ENCODE results near the gene TAB3.

TAB3 gene

DNA sequence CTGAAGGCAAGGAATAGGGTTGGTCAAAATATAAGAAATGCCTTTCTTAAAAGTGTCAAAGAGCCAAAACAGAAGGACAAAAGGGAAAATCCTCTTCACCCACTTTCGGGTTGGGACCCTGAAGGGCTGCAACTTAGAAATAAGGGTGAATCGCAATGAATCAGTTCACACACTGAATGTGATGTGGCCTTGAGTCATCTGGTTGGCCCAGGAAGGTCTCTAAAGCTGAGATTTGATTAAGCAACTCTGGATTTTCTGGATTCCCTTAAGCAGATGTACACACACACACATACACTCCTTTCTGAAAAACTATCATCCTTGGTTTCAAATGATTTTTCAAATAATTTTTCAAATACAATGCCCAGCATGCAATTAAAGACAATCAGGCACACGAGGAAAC, 13.1 kb downstream of the TAB3 start:
- Histone ChIP-seq H3K4me1 (ENCODE audit: control extremely low read depth in 1 of 4, control insufficient read depth in 4 of 4, insufficient read depth in 4 of 4, low read length in 3 of 4) (no peaks in the 10 kb centered on the region), H3K9me3 (ENCODE audit: control extremely low read depth in 1 of 5, control insufficient read depth in 4 of 5, insufficient read depth in 2 of 5, low read depth in 1 of 5, low read length in 4 of 5) (no peaks in the 10 kb centered on the region), H3K27me3 (replicated peaks in 2 of 5; ENCODE audit: control insufficient read depth in 4 of 5, insufficient read depth in 5 of 5, low read length in 4 of 5) (peaks cover 0 to 2% (median 0%) of the 10 kb centered on the region in 5 experiments), H3K36me3 (ENCODE audit: control insufficient read depth in 4 of 4, insufficient read depth in 4 of 4, low read length in 3 of 4) (no peaks in the 10 kb centered on the region), H3K4me3 (ENCODE audit: control insufficient read depth in 1 of 7, extremely low read depth in 1 of 7, insufficient read depth in 4 of 7, low read depth in 2 of 7, low read length in 6 of 7) (no peak overlapping the region), H3K27ac (ENCODE audit: insufficient read depth in 1 of 2, low read depth in 1 of 2, low read length in 2 of 2, poor library complexity in 1 of 2, severe bottlenecking in 2 of 2) (no peak overlapping the region)
- DNase-seq: no peak
- CTCF ChIA-PET: interaction anchor here (1.4 kb wide), 1 partner anchor 12 kb away, joined by 4 read pairs; no protein-coding TSS in a partner anchor
- POLR2A ChIA-PET: no interaction called here
- WGBS (ENCODE audit: insufficient coverage): 81% methylated on average over 2 of the region's 3 CpGs

DNA sequence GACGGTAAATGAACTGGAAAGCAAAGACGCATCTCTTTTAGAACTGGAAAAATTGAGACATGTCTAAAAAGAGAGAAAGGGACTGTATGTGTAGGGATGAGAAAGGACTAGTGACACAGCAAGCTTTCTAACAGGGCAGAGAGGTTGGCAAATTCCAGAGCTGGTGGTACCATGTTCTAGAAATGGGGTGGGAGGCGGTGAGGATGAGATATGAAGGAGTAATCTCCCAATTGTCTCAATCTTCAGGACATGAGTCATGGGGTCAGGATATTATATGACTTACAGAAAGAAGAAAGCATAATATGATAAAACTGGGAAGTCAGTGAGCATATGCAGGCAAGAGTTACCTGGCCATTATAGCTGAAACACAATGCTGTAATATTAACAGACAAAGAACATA, 14.2 kb downstream of the TAB3 start:
- POLR2A ChIA-PET: no interaction called here
- H3K27me3 ChIP-seq (replicated peaks in 2 of 5; ENCODE audit: control insufficient read depth in 4 of 5, insufficient read depth in 5 of 5, low read length in 4 of 5): peaks cover 0 to 2% (median 0%) of the 10 kb centered on the region in 5 experiments
- CTCF ChIA-PET: no interaction called here
- H3K36me3 ChIP-seq (ENCODE audit: control insufficient read depth in 4 of 4, insufficient read depth in 4 of 4, low read length in 3 of 4): peaks cover 0 to 2% (median 0%) of the 10 kb centered on the region in 4 experiments
- no peak for DNase-seq
- H3K4me3 ChIP-seq (ENCODE audit: control insufficient read depth in 1 of 7, extremely low read depth in 1 of 7, insufficient read depth in 4 of 7, low read depth in 2 of 7, low read length in 6 of 7): no peak overlapping the region
- no peaks in the 10 kb centered on the region for H3K4me1 ChIP-seq (ENCODE audit: control extremely low read depth in 1 of 4, control insufficient read depth in 4 of 4, insufficient read depth in 4 of 4, low read length in 3 of 4)
- no peaks in the 10 kb centered on the region for H3K9me3 ChIP-seq (ENCODE audit: control extremely low read depth in 1 of 5, control insufficient read depth in 4 of 5, insufficient read depth in 2 of 5, low read depth in 1 of 5, low read length in 4 of 5)
- H3K27ac ChIP-seq (ENCODE audit: insufficient read depth in 1 of 2, low read depth in 1 of 2, low read length in 2 of 2, poor library complexity in 1 of 2, severe bottlenecking in 2 of 2): no peak overlapping the region
- WGBS (ENCODE audit: insufficient coverage): 87% methylated on average over 2 of the region's 3 CpGs

DNA sequence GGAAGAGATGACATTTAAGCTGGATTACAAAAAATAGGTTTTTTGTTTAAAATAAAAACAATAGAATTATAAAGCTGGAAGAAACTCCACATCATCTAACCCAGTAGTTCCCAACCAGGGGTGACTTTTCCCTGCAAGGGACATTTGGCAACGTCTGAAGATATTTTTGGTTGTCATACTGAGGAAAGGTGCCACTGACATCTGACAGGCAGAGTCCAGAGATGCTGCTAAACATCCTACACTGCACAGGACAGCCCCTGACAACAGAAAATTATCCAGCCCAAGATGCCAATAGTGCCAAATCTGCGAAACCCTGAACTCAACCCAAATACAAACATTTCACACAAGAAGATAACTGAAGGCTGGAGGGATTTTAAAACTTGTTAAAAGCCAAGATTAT, 18.5 kb downstream of the TAB3 start:
- Histone ChIP-seq H3K9me3 (ENCODE audit: control extremely low read depth in 1 of 5, control insufficient read depth in 4 of 5, insufficient read depth in 2 of 5, low read depth in 1 of 5, low read length in 4 of 5) (no peaks in the 10 kb centered on the region), H3K36me3 (ENCODE audit: control insufficient read depth in 4 of 4, insufficient read depth in 4 of 4, low read length in 3 of 4) (peaks cover 0 to 8% (median under 1%) of the 10 kb centered on the region in 4 experiments), H3K4me3 (ENCODE audit: control insufficient read depth in 1 of 7, extremely low read depth in 1 of 7, insufficient read depth in 4 of 7, low read depth in 2 of 7, low read length in 6 of 7) (no peak overlapping the region), H3K27me3 (replicated peaks in 2 of 5; ENCODE audit: control insufficient read depth in 4 of 5, insufficient read depth in 5 of 5, low read length in 4 of 5) (peaks cover 0 to 2% (median 0%) of the 10 kb centered on the region in 5 experiments), H3K4me1 (ENCODE audit: control extremely low read depth in 1 of 4, control insufficient read depth in 4 of 4, insufficient read depth in 4 of 4, low read length in 3 of 4) (no peaks in the 10 kb centered on the region), H3K27ac (ENCODE audit: insufficient read depth in 1 of 2, low read depth in 1 of 2, low read length in 2 of 2, poor library complexity in 1 of 2, severe bottlenecking in 2 of 2) (no peak overlapping the region)
- DNase-seq: no peak
- ChIA-PET CTCF (no interaction called here), POLR2A (no interaction called here)
- 50% methylated on average over 1 of the region's 2 CpGs for WGBS (ENCODE audit: insufficient coverage)

DNA sequence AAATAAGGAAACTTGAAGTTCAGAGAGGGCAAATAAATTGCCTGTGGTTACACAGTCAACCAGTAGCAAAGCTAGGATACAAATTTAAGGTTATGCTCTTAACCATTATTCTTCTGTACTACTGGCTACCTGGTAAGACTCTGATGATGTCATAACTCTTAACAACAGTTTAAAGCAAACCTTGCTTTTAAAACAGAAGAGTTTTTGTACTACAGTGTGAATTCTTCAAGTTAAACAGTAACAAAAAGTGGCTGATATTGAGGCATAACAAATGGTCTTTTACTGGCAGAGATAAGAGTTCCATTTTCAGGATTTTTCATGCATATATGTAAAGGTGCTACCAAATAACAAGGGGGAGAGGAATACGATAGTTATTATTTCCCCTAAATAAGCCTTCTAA, 23.4 kb downstream of the TAB3 start:
- DNase-seq: no peak
- Histone ChIP-seq H3K4me3 (ENCODE audit: control insufficient read depth in 1 of 7, extremely low read depth in 1 of 7, insufficient read depth in 4 of 7, low read depth in 2 of 7, low read length in 6 of 7) (no peak overlapping the region), H3K27ac (ENCODE audit: insufficient read depth in 1 of 2, low read depth in 1 of 2, low read length in 2 of 2, poor library complexity in 1 of 2, severe bottlenecking in 2 of 2) (no peak overlapping the region), H3K27me3 (replicated peaks in 2 of 5; ENCODE audit: control insufficient read depth in 4 of 5, insufficient read depth in 5 of 5, low read length in 4 of 5) (no peaks in the 10 kb centered on the region), H3K4me1 (ENCODE audit: control extremely low read depth in 1 of 4, control insufficient read depth in 4 of 4, insufficient read depth in 4 of 4, low read length in 3 of 4) (no peaks in the 10 kb centered on the region), H3K9me3 (ENCODE audit: control extremely low read depth in 1 of 5, control insufficient read depth in 4 of 5, insufficient read depth in 2 of 5, low read depth in 1 of 5, low read length in 4 of 5) (no peaks in the 10 kb centered on the region), H3K36me3 (ENCODE audit: control insufficient read depth in 4 of 4, insufficient read depth in 4 of 4, low read length in 3 of 4) (peaks cover 0 to 8% (median 5%) of the 10 kb centered on the region in 4 experiments)
- no CpG with 5 or more reads among the region's 1 CpG for WGBS (ENCODE audit: insufficient coverage)
- CTCF ChIA-PET: no interaction called here
- POLR2A ChIA-PET: no interaction called here

DNA sequence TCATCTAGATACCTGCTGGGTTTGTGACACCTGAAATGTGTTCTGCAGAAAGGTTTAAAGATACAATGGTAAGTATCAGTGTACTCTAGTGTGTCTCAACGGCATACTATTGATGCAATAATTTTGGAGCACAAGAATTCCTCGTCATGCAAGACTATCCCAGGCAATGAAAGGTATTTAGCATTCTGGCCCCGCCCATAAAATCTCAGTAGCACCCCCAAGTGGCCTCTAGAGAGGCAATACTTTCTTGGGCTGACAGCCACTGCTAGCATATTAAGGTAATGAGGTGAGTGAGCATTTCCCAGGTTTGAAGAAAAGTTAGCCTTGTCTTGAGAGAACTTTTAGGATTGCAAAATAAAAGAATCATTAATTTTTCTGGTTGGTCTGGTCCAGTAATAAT, 24.0 kb downstream of the TAB3 start:
- Histone ChIP-seq H3K4me3 (ENCODE audit: control insufficient read depth in 1 of 7, extremely low read depth in 1 of 7, insufficient read depth in 4 of 7, low read depth in 2 of 7, low read length in 6 of 7) (no peak overlapping the region), H3K27me3 (replicated peaks in 2 of 5; ENCODE audit: control insufficient read depth in 4 of 5, insufficient read depth in 5 of 5, low read length in 4 of 5) (no peaks in the 10 kb centered on the region), H3K9me3 (ENCODE audit: control extremely low read depth in 1 of 5, control insufficient read depth in 4 of 5, insufficient read depth in 2 of 5, low read depth in 1 of 5, low read length in 4 of 5) (no peaks in the 10 kb centered on the region), H3K27ac (ENCODE audit: insufficient read depth in 1 of 2, low read depth in 1 of 2, low read length in 2 of 2, poor library complexity in 1 of 2, severe bottlenecking in 2 of 2) (no peak overlapping the region), H3K4me1 (ENCODE audit: control extremely low read depth in 1 of 4, control insufficient read depth in 4 of 4, insufficient read depth in 4 of 4, low read length in 3 of 4) (no peaks in the 10 kb centered on the region), H3K36me3 (ENCODE audit: control insufficient read depth in 4 of 4, insufficient read depth in 4 of 4, low read length in 3 of 4) (peaks cover 0 to 9% (median 4%) of the 10 kb centered on the region in 4 experiments)
- CTCF ChIA-PET: interaction anchor here (1.5 kb wide), 1 partner anchor 80 kb away, joined by 4 read pairs; no protein-coding TSS in a partner anchor
- WGBS (ENCODE audit: insufficient coverage): 58% methylated on average over 3 of the region's 3 CpGs
- POLR2A ChIA-PET: no interaction called here
- DNase-seq: peak in 2 of 3 donors; percentile 6 to 19

DNA sequence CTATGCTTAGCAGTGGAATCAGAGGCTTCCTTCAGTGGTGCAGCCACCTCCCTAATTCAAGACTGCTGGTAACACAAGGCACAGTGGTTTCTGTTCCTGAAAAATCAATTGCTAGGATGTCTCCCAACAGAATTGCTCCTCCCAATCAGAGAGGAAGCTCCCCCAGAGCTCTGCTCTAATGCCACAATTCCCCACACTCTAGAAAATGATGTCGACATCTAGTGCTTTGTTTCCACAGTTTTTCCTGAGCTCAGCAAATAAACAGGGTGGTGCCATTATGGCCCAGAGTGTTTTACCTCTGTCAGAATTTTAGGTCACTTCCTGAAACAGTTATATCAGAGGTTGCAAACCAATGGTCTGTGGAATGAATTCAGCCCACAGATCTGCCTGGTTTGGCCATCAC, 24.7 kb downstream of the TAB3 start:
- WGBS (ENCODE audit: insufficient coverage): 100% methylated on average over 1 of the region's 1 CpG
- H3K27ac ChIP-seq (ENCODE audit: insufficient read depth in 1 of 2, low read depth in 1 of 2, low read length in 2 of 2, poor library complexity in 1 of 2, severe bottlenecking in 2 of 2): no peak overlapping the region
- H3K9me3 ChIP-seq (ENCODE audit: control extremely low read depth in 1 of 5, control insufficient read depth in 4 of 5, insufficient read depth in 2 of 5, low read depth in 1 of 5, low read length in 4 of 5): no peaks in the 10 kb centered on the region
- H3K27me3 ChIP-seq (replicated peaks in 2 of 5; ENCODE audit: control insufficient read depth in 4 of 5, insufficient read depth in 5 of 5, low read length in 4 of 5): no peaks in the 10 kb centered on the region
- H3K4me1 ChIP-seq (ENCODE audit: control extremely low read depth in 1 of 4, control insufficient read depth in 4 of 4, insufficient read depth in 4 of 4, low read length in 3 of 4): no peaks in the 10 kb centered on the region
- POLR2A ChIA-PET: no interaction called here
- no peak overlapping the region for H3K4me3 ChIP-seq (ENCODE audit: control insufficient read depth in 1 of 7, extremely low read depth in 1 of 7, insufficient read depth in 4 of 7, low read depth in 2 of 7, low read length in 6 of 7)
- no peak for DNase-seq
- CTCF ChIA-PET: interaction anchor here (1.5 kb wide), 1 partner anchor 81 kb away, joined by 4 read pairs; no protein-coding TSS in a partner anchor
- H3K36me3 ChIP-seq (ENCODE audit: control insufficient read depth in 4 of 4, insufficient read depth in 4 of 4, low read length in 3 of 4): peaks cover 0 to 11% (median 6%) of the 10 kb centered on the region in 4 experiments

DNA sequence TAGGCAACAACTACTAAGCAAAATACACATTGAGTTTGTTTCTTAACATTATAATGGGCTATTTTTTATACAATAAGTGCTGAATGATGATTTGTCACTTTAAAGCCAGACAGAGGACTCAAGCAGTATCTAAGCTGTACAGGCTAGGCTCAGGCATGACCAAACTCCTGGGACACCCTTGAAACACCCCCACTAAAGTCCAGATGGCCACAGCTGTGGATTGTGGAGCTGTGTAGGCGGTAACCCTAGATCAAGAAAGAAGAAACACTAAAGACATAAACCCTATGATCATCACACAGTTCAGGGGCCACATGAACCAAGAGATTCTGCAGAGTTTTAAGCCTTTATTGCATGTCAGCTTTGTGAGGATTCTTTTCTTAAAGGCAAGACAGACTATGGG, 25.1 kb downstream of the TAB3 start:
- H3K36me3 ChIP-seq (ENCODE audit: control insufficient read depth in 4 of 4, insufficient read depth in 4 of 4, low read length in 3 of 4): peaks cover 0 to 15% (median 7%) of the 10 kb centered on the region in 4 experiments
- no peaks in the 10 kb centered on the region for H3K4me1 ChIP-seq (ENCODE audit: control extremely low read depth in 1 of 4, control insufficient read depth in 4 of 4, insufficient read depth in 4 of 4, low read length in 3 of 4)
- CTCF ChIA-PET: interaction anchor here (1.5 kb wide), 1 partner anchor 81 kb away, joined by 4 read pairs; no protein-coding TSS in a partner anchor
- POLR2A ChIA-PET: no interaction called here
- no peak for DNase-seq
- no peak overlapping the region for H3K4me3 ChIP-seq (ENCODE audit: control insufficient read depth in 1 of 7, extremely low read depth in 1 of 7, insufficient read depth in 4 of 7, low read depth in 2 of 7, low read length in 6 of 7)
- WGBS (ENCODE audit: insufficient coverage): no CpG with 5 or more reads among the region's 1 CpG
- no peaks in the 10 kb centered on the region for H3K9me3 ChIP-seq (ENCODE audit: control extremely low read depth in 1 of 5, control insufficient read depth in 4 of 5, insufficient read depth in 2 of 5, low read depth in 1 of 5, low read length in 4 of 5)
- no peak overlapping the region for H3K27ac ChIP-seq (ENCODE audit: insufficient read depth in 1 of 2, low read depth in 1 of 2, low read length in 2 of 2, poor library complexity in 1 of 2, severe bottlenecking in 2 of 2)
- no peaks in the 10 kb centered on the region for H3K27me3 ChIP-seq (replicated peaks in 2 of 5; ENCODE audit: control insufficient read depth in 4 of 5, insufficient read depth in 5 of 5, low read length in 4 of 5)
